ENCODE results near the gene CEP128.

CEP128 gene

DNA sequence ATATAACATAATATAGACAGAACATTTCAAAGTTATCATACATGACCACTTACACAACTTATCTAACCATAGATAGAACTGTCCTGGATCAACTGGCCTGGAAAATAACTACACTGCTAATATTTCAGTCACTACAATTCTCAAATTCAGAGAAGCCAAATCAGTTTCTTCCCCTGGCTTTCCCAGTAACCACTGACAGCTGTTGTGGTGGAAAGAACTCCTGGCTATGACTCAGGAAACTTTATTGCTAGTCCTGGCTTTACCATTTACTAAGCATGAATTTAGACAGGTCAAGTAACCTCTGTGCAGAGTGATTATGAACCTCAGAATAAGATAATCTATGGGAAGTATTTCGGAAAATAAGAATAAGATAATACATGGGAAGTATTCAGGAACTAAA lies 485.3 kb downstream of the CEP128 start:
- no peak for FAIRE-seq

DNA sequence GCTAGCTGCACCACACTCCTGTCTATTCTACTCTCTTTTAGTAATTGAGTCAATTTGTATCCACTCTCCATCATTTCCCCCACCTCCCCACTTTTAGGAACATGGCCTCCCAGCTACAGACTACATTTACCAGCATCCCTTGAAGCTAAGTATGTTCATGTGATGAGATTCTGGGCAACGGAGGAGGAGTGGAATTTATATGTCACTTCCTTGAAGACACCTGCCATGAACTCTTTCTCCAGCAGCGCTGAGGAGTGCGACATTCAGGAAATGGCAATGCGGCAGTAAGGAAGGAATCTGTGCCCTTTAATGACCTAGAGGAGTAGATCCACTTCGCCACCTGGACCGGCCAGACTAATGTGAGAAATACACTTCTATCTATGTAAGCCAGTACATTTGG lies 486.5 kb downstream of the CEP128 start:
- FAIRE-seq, result no peak

DNA sequence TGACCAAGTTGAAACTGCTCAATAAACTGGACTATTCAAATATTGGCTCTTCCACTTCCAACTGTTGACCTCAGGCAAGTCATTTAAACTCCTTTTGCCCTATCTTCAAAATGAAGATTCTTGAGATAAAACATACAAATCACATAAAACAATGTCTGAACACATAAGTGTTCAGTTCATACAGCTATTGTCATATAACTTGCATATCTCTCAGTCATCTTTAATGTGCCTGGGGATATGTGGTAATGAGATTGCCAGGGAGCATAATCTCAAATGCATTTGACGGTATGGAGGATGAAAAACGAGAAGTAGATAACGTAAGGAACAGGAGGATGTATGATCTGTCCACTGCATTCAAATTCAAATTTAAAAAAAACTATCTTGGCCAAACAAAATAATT lies 493.3 kb downstream of the CEP128 start:
- no peak for FAIRE-seq

DNA sequence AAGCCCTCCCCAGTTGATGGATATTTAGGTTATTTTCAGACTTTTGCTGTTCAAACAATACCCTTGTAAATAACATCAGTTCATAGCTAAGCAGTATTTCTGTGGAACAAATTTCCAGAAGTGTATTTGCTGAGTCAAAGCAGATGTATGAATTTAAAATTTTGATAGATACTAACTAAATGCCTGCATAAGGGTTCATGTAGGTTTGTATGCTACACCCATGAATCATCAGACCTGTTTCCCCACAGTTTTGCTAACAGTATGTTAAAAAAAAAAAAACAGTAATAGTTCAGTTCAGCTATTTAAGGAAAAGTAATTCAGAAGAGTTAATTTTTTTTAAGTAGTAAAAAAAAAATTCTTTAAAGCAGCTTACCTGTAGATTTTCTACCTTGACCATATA lies 494.1 kb downstream of the CEP128 start:
- no peak for FAIRE-seq

Measured in TTC549 (cell line).